HS-27A (cell line): Measurements from ENCODE around the gene SERAC1.

Experiments
- DNase-seq: peaks from one replicate; pipeline ENCODE4 v3.0.0-alpha.2; 2012; ENCODE audit warnings: low read depth, missing footprints

SERAC1 gene

DNA sequence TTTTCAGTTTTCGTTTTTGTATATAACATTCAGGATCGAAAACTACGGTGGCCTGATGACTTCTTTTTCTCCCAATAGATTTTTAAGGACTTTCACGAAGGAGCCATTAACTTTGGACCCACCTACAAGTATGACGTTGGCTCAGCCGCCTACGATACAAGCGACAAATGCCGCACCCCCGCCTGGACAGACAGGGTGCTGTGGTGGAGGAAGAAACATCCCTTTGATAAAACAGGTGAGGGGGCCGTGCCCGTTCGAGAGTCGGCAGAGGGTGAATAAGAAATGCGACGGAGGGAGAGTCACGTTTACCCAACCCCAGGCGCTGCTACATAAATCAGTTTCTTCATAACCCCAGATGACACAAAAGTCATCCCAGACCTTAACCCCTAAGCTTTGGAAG lies 91.5 kb downstream of the SERAC1 start:
- DNase-seq, result no peak

DNA sequence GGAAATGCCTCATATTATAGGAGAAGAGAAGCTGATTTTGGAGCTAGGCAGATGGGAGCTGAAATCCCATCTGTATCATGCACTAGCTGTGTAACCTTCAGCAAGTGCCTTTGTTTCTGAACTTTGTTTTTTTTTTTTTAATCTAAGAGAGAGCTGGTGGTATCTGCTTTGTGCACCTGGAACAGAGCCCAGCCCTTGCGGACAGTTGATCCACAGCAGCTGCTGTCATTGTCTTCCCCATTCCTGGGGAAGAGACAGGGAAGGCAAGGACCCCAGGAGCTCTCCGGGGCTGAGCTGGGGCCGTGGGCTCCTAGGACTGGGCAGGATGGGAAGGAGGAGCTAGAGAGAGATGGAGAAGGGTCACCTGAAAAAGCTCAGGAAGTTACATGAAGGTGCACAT lies 94.3 kb downstream of the SERAC1 start:
- DNase-seq, result no peak

DNA sequence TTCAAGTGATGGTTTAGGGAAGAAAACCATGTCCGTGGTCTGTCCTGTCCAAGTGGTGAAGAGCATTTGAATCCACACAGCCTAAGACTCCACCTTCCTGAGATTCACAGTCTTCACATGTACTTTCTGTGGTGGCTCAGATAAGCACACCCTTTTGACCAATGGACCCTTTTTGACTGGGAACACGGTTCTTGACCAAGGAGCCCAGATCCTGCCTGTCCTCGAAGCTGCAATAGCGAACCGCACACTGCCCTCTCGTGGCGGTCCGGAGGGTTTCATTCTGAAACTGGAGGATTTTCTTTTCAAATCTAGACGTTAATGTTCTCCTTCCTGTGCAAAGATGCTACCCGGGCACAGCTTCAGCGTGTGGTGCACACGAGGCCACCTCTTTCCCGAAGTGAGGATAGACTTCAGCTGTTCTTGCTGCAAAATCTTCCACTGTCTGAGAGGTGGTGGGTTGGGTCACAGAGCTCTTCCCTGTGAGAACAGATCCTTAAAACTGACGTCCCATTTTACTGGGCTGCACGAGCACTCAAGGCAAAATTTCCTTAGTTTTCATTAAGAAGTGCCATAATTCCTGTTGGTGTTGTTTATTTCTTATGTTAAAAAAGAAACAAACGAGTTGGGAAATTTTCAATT lies 95.9 kb downstream of the SERAC1 start:
- DNase-seq, result no peak

DNA sequence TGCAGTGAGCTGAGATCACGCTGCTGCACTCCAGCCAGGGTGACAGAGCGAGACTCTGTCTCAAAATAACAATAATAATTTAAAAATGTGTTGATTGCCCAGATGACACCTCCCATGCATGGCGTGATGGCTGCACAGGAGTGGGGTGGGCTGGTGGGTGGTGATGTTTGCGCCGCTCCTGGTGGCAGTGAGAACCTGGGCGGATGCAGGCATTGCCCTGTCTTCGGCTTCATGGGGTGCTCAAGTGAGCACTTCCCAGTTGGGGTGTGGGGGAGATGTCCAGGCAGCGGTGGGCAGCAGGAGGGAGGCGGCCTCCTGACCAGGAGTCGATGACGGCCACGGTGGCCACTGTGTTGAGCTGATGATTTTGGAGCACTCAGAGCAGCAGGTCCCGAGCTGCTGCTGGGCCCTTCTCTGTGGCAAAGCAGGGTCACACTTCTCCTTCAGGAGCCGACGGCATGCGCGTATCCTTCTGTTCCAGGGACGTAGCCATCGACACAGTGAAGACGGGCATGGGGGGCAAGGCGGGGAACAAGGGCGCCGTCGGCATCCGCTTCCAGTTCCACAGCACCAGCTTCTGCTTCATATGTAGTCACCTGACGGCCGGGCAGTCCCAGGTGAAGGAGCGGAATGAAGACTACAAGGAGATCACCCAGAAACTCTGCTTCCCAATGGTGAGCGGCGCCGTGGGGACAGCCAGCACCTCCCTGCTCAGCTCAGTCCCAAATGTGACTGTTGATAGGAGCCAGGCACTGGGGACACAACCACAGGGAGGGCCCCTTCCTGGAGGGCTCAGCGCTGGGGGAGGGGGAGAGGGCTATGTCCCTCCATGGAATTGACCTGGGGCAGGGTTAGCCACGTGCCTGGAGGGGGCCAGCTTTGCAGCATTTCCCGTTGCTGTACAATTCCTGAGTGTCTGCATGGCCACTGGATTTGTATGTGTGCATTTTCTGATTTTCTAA lies 96.7 kb downstream of the SERAC1 start:
- no peak for DNase-seq

DNA sequence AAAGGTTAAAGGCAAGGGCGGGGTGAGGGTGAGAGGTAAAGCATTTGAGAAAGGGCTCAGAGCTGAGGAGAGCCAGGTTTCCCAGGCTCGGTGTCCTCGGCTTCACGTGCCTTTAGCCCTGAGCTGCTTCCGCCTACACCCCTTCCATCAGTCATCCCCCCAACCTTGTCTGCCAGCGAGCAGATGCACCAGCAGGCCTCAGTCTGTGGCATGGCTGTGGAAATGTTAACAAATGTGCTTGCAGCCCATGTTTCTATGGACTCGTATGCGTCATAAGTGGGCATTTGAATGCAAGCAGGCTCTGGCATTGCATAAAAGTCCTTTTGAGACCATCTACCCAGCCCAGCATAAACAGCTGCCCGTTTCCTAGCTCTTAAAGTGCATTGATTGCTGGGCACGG lies 97.5 kb downstream of the SERAC1 start:
- no peak for DNase-seq

DNA sequence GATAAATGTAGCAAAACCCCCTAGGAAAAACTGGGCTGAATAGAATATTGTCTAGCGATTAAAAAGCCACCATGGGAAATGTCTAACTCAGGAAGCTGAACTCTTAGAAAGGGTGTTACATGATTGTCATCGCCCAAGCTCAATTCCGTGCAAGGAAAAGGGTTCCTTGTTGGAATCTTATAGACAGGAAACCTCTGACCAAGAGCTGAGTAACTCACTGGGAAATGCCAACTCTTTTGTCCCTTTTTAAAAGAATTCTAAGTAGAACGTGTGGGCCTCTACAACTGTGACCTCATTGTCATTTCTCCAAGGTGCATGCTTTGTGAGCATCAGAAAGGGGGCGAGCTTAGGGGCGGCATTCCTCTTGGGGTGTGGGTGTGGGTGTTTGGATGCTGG lies 98.3 kb downstream of the SERAC1 start:
- no peak for DNase-seq

DNA sequence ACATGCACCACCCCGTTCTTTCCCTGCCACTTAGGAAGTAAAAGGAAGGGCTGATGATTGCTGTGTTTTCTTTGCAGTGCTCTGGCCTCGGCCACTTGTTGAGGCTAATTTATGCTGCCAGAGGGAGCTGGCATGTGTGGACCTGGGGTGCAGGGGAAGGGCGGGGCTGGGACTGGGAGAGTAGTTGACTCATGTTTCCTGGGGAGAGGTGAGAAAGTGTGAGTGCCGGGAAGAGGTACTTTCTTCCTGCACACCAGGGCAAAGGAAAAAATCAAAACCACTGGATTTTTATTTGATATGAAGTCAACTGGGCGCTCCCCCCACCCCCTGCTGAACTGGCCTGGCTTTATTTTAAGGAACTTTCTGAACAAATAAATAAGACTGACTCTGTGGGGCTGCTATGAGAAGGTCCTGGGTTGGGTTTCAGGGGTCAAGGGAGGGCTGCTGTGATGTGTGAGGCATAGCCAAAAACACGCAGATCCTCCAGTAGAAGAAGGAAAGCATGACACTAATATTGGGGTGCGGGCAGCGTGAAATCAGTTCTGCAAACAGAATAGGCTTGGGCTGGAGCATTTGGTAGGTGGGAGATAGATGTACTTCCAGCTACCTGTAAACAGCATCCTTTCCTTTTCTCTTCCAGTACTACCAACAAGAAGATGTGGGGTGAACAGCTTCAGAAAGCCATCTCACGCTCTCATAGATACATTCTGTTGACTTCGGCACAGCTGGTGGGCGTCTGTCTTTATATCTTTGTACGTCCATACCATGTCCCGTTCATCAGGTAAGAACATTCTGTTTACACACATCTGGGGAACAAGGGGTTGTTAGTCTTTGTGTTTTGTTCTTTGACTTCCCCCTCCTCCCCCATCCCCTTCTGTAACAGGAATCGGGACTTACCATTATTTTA lies 98.9 kb downstream of the SERAC1 start:
- DNase-seq, result peak; percentile 60

DNA sequence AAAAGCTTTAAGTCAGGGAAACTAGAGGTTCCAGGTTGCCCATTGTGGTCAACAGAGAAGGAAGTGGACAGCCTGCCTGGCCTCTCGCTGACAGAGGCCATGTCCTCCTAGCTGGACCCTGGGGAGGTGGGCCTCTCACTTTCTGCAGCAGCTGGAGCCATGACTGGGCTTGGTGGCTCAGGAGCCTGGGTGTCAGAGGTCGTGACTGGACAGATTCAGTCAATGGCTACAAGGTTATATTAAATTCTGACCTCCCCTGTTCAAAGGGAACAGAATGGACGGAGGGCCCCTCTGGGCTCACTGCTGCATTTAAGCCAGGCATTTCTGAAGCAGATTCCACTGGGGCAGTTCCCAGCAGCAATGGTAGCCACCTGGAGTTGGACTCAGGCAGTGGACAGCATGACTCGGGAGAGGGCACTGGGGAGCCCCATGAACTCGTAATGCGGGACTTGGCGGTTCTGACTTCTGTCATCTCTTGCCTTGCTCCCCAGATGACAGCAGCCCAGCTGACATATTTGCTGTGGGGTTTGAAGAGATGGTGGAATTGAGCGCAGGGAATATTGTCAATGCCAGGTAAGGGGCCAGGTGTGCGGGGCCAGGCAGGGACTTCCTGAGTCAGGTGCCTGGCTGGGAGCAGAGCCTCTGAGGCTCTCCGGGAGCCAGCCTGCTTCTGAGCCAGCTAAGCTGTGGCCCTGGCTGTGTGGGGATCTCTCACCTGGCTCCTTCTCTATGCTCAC lies 99.7 kb downstream of the SERAC1 start:
- no peak for DNase-seq

DNA sequence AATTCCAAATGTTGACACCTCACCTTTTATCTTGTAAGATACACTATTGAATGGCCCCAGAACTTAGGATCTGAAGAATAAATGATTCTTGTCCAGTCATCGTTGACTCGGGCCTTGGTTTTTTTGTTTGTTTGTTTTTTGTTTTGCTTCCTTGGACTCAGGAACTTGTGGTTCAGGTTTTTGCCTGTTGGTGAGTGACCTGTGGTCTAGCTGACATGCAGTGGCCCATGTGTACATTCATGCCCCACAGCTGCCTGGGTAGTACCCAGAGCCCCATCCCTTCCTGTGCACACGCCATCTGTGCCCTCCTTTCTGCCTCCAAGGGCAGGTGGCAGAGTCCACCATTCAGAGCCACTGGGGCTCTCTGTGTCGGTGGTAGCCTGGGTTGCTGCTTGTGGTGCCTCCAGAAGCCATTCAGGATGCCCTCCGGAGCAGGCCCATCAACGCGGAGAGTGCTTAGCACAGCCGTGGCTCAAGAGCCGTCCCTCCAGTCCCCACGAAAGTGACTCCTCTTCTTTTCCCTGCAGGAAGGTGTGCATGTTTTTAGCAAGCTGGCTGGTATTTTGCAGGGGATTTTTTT lies 100.5 kb downstream of the SERAC1 start:
- no peak for DNase-seq

DNA sequence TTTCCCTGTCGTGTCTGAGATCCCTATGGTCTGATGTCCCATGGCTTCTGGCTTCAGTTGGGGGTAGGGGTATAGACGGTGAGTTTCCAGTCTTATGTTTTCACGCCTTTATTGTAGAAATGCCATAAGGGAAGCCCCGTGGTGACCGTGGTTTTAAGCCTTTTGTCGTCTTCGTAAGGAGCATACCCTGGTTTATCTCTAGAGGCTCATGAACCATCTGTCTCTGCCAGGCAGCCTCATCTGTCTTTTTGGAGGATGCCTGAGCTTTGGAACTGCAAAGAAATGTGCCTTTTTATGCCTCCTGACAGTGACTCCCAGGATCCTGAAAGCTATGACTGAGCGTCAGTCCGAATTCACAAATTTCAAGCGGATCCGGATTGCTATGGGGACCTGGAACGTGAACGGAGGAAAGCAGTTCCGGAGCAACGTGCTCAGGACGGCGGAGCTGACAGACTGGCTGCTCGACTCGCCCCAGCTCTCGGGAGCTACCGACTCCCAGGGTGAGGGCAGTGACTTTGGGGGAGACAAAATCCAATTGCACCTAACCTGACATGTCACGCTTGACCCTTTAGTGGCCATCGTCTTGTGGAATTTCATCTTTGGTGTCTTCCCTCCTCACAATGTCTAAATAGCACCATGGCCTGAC lies 101.8 kb downstream of the SERAC1 start:
- DNase-seq, result no peak

DNA sequence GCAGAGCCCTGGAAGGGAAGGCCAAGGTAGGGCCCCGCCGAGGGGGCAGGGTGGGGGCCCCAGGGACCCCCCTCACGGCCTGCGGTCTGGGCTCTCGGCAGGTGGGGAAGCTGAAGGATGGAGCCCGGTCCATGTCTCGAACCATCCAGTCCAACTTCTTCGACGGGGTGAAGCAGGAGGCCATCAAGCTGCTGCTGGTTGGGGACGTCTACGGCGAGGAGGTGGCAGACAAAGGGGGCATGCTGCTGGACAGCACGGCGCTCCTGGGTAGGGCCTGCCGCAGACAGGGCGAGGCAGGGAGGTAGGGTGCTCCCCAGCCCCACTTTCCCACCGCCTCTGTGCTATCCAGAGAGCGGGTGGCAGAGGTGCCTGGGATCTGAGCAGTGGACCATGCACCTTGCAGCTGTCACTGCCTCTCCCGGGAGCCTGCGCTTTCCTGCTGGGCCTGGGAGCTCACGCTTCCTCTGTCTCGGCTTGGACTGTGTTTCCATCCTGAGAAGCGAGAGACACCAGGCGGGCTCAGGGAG lies 103.3 kb downstream of the SERAC1 start:
- DNase-seq, result no peak

DNA sequence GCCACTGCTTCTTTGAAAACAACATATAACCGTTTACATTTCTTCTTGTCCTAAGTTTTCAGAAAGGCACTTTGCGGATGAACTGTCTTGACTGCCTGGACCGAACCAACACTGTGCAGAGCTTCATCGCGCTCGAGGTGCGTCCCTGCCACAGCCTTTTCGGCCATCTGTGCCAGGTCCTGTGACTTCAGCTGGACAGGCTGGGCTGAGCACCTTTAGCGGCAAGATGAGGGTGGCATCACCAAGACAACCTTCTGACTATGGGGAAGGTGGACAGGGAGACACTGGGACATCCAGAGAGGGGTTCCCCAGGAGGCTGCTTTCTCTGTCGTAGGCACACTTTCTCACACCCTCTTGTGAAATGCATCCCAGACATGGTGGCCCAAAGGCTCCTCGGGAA lies 104.3 kb downstream of the SERAC1 start:
- DNase-seq, result no peak

DNA sequence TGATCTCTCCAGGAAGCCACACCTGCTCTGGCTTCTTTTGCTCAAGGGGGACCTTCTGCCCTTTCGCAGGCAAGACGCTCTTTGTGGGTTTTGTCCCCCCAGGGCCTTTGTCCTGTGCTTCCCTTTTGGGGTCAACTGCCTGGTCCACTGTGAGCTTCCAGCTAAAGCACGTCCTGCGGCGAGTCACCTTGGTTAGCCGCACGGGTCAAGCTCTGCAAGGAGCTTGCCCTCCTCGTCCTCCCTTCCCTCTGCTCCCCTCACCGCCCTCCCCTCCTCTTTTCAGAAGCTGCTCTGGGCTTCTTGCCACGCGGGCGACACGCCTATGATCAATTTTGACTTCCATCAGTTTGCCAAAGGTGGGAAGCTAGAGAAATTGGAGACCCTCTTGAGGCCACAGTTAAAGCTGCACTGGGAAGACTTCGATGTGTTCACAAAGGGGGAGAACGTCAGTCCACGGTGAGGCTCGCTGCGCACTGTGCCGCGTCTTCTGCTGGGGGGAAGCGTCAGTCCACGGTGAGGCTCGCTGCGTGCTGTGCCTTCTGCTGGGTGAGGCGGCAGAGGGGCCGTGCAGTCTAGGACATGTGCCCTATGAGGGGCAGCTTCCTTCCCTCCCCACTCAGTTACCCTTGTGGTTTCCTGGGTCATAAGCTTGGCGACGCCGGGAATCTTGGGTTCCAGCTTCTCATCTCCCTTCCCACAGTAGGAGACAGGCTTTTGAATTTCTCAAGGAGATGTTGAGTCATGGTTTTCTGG lies 106.2 kb downstream of the SERAC1 start:
- DNase-seq, result no peak

DNA sequence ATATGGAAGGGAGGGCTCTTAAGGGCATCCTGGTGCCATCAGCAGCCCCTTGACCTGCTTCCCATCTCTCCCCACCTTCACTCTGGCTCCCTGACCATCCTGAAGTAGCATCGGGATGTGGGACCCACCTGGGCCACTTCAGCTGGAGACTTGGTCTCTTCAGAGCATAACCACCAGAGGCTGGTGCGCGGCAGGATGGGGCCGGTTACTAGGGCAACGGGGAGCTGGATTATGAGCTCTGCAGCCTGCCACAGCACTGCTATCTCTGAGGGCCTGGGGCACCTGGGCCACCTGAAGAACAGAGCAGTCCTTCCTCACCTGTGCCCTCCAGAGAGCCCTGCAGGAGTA lies 106.7 kb downstream of the SERAC1 start:
- DNase-seq, result no peak

DNA sequence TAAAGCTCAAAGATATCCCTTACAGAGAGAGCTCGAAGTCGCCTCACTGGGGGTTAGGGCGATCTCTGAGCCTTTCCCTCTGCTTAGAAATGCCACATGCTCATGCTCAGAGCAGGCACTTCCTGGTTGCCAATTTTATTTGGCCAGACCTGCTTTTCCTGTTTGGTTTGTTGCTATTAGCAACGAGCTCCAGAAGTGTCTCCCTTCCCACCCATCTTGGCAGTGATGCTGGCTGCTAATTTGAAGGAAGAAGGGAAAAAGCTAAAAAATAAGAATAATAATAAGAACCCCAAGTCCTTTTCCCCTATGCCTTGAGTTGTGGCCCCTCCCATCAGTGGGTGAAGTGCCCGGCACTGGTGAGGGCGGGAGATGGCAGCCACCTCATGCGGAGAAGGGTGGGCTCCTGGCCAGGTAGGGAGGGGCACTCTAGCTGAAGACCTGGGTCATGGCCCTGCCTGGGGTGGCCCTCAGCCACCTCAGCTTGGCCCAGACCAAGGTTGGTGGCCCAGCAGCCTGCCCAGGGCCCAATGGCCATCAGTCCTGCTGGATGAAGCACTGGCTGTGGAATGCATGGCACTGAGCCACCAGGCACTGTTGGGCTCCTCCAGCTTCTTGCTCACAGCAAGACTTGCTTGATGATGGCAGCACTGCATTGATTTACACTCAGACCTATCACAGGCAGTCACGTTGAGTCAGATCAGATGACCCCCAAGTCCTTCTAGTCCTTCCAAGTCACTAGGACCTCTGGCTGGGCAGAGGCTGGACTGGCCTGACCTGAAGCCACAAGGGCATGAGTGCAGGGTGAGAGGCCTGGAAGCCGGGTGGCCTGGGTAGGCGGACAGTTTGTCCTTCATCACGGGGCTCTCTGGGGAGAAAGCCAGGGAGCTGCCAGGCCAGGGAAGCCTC lies 107.4 kb downstream of the SERAC1 start:
- peak; percentile 90 for DNase-seq
